ENCODE data around the gene IRGC.

IRGC gene

GRCh38 chr19:43741075-43741825, 25.4 kb downstream of the IRGC start:
- no peak for DNase-seq (ENCODE audit: low read depth)
- TF ChIP-seq CTCF (conservative IDR thresholded peaks at IDR 0.05; ENCODE audit: low read depth, low read length): no peak
- no peak overlapping the region for H3K4me3 ChIP-seq (ENCODE audit: low read depth, low read length)

GRCh38 chr19:43743059-43743458, 27.2 kb downstream of the IRGC start:
- no peak for TF ChIP-seq CTCF (conservative IDR thresholded peaks at IDR 0.05; ENCODE audit: low read depth, low read length)
- H3K4me3 ChIP-seq (ENCODE audit: low read depth, low read length): no peak overlapping the region
- peak; percentile 81 for DNase-seq (ENCODE audit: low read depth)

- TF ChIP-seq CTCF (conservative IDR thresholded peaks at IDR 0.05; ENCODE audit: low read depth, low read length): no peak
- no peak overlapping the region for H3K4me3 ChIP-seq (ENCODE audit: low read depth, low read length)
- no peak for DNase-seq (ENCODE audit: low read depth)
Observed at GRCh38 chr19:43747557-43748204, 31.8 kb downstream of the IRGC start.

- TF ChIP-seq CTCF (conservative IDR thresholded peaks at IDR 0.05; ENCODE audit: low read depth, low read length): no peak
- H3K4me3 ChIP-seq (ENCODE audit: low read depth, low read length): no peak overlapping the region
- no peak for DNase-seq (ENCODE audit: low read depth)
Observed at GRCh38 chr19:43748205-43748594, 32.3 kb downstream of the IRGC start.

- DNase-seq (ENCODE audit: low read depth): no peak
- H3K4me3 ChIP-seq (ENCODE audit: low read depth, low read length): no peak overlapping the region
- no peak for TF ChIP-seq CTCF (conservative IDR thresholded peaks at IDR 0.05; ENCODE audit: low read depth, low read length)
Observed at GRCh38 chr19:43748685-43749084, 32.8 kb downstream of the IRGC start.

- no peak for DNase-seq (ENCODE audit: low read depth)
- H3K4me3 ChIP-seq (ENCODE audit: low read depth, low read length): no peak overlapping the region
- no peak for TF ChIP-seq CTCF (conservative IDR thresholded peaks at IDR 0.05; ENCODE audit: low read depth, low read length)
Observed at GRCh38 chr19:43749152-43749551, 33.3 kb downstream of the IRGC start.

GRCh38 chr19:43749898-43750297, 34.0 kb downstream of the IRGC start:
- no peak overlapping the region for H3K4me3 ChIP-seq (ENCODE audit: low read depth, low read length)
- no peak for DNase-seq (ENCODE audit: low read depth)
- no peak for TF ChIP-seq CTCF (conservative IDR thresholded peaks at IDR 0.05; ENCODE audit: low read depth, low read length)

Data from choroid plexus epithelial cell (primary cell).